Activated CD4-positive, alpha-beta T cell treated with anti-CD3 and anti-CD28 coated beads, Interleukin-2, Interleukin-6, amounts not matched to agents 100 ng/mL and 50 ng/mL, durations not matched to agents 16 hours and 8 hours (primary cell): ENCODE measurements around the gene ANKRD13C.
"Not testable (repeated sequence)": the region's sequence is repeated elsewhere in the genome, so short reads cannot be mapped to it uniquely, and the experiment has no call there.

ENCODE experiments used
- DNase-seq: peaks from one replicate; pipeline ENCODE4 v3.0.0-alpha.2; 2020

Gene ANKRD13C, protein sequence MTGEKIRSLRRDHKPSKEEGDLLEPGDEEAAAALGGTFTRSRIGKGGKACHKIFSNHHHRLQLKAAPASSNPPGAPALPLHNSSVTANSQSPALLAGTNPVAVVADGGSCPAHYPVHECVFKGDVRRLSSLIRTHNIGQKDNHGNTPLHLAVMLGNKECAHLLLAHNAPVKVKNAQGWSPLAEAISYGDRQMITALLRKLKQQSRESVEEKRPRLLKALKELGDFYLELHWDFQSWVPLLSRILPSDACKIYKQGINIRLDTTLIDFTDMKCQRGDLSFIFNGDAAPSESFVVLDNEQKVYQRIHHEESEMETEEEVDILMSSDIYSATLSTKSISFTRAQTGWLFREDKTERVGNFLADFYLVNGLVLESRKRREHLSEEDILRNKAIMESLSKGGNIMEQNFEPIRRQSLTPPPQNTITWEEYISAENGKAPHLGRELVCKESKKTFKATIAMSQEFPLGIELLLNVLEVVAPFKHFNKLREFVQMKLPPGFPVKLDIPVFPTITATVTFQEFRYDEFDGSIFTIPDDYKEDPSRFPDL

DNA sequence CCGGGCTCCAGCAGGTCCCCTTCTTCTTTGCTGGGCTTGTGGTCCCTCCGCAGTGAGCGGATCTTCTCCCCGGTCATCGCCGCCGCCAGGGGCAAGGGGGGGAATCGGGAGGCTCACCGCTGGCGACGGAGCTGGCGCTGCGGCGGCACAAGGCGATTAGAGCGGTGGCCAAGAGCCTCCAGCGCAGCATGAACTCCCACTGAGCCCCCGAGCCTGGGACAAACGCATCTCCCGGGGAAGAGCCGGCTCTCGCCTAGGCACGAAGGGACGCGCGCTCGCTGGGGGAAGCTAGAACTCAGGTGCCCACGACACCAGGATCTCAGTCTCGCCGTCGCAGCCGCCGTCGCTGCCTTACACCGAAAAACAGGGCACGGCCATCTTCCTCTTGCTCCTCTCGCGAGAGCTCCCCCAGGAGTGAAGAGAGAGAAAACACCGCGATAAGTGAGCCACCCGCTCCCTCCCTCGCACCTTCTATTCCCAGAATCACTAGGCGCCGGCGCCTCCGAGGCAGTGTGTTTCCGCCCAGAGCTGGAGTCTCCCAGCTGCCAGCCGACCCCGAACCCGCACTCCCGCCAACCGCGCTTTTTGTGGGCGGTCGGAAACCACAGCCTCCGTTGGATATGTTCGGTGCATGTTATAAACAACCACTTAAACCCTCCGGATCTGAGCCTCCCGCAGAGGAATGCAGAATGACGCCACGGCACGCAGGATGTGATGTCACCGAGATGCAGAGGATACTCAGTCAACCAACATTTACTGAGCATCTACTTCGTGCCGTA is at the start of gene ANKRD13C:
TSS of gene ANKRD13C (minus strand) at position 391 of the 779 bp plus-strand sequence. CDS start at position 77, 314 bp downstream.
- DNase-seq = peak; percentile 96

DNA sequence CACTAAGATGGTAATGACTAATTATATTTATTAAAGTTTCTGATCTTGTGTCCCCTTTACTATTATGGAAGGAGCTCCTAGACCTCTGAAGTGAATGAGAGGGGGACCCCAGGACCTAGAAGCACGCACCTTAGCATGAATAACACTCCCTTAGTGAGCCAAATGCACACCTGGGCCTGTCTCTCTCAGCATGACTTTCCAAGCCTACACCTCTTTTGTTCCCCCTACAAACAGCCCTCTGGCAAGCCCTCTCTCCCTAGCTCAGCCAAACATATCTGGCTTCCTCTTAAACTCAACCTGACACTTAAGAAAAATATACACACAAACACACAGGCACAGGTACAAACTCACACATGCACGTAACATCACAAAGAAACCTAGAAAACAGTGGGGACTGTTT is 49.2 kb upstream of the ANKRD13C start:
- DNase-seq = no peak

DNA sequence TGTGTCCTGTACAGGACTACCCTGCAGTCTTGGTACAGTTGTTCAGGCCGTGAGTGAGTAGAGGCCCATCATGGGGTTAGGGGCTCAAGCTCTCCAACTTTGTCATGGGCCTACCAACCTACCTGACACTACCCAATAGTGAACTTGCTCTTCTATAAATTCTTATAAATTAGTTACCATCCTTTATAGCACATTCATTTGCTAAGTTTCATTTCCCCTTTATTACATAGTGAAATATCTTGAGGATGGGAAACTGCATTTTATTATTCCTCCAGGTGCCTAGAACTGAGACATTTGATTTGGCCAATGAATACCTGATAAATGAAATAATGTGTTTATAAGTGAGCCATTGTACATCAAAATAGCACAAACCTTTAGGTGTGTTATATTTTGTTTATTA is 47.5 kb upstream of the ANKRD13C start:
- no peak for DNase-seq

DNA sequence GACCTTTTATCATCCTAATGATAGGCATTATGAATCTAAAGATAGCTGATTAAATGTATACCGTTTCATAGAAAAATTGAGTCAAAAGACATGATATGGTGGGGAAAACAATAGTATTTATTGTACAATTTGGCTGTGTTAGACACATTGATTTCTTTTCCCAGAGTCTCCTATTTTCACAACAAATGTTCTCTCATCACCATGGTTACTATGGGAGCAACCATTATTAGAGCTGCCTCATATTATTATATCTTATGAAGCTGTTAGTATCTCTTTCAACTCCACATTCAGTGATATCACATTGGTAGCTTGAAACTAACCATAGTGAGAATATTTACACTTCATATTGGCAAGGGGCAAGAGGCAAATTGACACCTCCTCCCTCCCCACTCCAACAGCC is 45.8 kb upstream of the ANKRD13C start:
- no peak for DNase-seq

DNA sequence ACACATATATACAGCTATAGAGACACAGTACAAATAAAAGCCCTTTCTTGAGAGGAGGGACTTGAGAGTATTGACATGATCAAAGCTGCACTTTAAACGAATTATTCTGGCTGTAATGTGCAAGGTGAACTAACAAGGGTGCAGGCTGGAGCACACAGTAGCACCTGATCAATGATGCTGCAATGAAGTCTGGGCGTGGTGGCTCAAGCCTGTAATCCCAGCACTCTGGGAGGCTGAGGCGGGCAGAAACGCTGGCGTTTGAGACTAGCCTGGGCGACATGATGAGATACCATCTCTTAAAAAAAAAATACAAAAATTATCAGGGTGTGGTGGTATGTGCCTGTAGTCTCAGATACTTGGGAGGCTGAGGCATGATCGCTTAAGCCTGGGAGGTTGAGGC is 42.5 kb upstream of the ANKRD13C start:
- DNase-seq = no peak

DNA sequence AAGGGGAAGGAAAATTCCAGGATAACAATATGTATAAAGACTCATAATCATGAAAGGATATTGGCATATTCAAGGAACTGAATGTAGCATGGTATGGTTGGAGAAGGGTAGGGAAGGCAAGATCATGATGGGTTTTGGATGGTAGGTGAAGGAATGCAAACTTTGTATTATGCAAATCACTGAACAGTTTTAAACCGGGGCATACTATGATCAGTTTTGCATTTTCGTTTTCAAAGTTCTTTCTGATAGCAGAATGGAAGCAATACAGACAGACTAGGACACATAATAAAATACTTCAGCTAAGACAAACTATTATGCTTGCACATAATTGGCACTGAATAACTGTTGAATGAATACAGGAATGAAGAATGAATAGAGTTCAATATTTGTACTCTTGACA is 42.1 kb upstream of the ANKRD13C start:
- DNase-seq = no peak

DNA sequence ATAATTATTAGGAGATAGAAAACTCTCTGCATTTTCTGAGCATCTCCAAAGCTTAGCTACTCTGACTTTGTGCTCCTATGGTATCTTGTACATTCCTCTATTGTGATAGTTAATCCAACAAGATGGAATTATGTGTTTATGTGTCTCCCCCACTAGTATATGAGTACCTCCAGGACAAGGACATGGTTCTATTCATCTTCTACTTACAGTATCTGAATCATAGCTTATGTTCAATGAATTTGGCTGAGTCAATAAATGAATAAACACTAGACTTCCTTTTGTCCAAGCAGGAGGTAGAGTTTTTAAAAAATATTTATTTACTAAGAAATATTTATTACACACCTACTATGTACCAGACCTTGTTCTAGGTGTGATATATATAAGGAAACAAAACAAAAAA is 38.1 kb upstream of the ANKRD13C start:
- DNase-seq = no peak

DNA sequence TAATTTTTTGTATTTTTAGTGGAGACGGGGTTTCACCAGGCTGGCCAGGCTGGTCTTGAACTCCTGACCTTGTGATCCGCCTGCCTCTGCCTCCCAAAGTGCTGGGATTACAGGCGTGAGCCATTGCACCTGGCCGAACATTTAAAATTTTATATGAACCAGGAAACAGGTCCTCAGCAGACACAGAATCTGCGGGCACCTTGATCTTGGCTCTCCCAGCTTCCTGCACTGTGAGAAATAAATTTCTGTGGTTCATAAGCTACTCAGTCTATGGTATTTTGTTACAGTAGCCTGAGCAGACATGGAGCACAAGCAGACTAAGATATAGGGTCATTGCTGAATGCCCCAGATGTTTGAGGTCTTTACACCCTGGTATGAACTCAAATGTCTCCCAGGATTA is 33.0 kb upstream of the ANKRD13C start:
- DNase-seq = no peak

DNA sequence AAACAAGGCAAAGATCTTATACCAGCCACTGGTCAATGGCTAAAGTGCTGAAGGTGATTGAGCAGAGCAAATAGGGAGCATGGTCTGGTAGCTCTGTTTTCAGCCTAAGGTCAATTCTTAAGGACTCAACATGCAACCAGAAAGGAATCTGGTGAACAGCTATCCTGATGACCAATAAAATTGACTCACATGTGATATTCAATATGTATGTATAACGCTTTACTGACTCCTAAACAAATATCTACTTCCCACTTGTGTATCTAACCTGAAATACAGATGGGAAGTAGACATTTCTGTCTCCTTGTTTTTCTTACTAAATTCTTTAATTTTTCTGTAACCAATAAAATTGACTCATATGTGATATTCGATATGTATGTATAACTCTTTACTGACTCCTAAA is 31.6 kb upstream of the ANKRD13C start:
- DNase-seq = no peak

DNA sequence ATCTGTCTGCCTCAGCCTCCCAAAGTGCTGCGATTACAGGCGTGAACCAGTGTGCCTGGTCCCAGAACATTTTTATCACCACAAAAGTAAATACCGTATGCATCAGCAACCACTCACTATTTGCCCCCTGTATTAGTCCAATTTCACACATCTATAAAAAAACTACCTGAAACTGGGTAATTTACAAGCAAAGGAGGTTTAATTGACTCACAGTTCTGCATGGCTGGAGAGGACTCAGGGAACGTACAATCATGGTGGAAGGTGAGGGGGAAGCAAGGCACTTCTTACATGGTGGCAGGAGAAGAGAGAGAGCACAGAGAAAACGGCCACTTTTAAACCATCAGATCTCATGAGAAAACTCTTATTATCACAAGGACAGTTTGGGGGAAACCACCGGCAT is 31.0 kb upstream of the ANKRD13C start:
- no peak for DNase-seq

DNA sequence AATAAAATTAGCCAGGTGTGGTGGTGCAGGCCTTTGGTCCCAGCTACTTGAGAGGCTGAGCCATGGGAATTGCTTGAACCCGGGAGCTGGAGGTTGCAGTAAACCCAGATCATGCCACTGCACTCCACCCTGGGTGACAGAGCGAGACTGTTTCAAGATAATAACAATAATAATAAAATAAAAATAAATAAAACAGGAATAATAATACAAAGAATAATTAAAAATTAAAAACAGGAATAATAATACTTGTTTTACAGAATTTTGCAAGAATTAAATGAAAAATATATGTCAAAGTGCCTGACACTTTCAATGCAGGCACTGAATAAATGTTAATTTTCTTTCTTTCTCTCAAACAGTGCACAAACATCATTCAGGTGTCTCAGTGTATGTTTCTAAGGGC is 30.0 kb upstream of the ANKRD13C start:
- no peak for DNase-seq

DNA sequence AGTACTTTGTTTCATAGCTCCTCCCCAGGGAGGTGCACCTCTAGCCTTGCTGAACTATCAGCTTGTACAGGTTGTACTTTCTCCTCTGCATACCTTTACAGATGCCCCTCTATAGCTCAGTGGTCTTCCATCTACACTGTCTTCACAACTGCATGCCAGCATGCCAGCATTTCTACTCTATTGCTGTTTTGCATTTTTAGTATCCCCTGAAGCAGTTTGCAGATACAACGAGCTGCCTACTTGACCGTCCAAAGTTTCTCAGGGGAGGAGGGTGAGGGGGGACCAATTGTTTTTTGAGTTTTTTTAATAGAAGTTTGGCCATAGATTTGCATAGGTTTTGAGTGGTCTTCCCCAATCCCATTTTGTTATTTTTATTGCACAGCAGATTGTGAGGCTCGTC is 29.0 kb upstream of the ANKRD13C start:
- DNase-seq = no peak

DNA sequence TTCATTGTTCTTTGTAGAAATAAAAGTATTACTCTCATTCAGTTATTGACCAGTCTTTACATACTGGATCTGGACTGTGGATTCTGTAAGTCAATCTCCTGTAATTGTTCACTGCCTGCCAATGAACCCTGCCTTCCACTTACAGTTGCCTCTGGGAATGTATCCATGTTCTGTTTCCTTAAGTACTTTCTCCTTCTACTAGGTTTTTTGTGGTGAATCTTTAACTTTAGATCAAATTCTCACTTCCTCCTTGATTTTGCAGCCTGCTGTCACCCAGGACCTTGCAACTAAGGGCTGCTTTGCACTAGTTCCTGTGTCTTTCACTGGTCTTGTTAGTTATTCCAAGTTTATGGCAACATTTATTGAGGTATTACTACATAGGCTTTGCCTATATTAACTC is 28.2 kb upstream of the ANKRD13C start:
- no peak for DNase-seq

DNA sequence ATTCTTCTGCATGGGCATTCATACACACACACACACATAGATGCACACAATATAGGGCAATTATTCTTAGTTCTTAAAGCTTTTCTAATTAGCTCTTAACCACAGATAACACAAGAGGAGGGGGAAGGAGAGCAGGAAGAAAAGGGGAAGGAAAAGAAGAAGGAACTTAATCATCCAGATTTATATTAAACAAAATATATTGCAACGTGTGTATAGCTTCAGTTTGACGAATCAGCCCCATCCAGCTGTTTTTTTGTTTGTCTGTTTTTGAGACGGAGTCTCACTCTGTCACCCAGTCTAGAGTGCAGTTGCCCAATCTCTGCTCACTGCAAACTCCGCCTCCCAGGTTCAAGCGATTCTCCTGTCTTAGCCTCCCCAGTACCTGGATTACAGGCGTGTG is 21.7 kb upstream of the ANKRD13C start:
- DNase-seq = no peak

DNA sequence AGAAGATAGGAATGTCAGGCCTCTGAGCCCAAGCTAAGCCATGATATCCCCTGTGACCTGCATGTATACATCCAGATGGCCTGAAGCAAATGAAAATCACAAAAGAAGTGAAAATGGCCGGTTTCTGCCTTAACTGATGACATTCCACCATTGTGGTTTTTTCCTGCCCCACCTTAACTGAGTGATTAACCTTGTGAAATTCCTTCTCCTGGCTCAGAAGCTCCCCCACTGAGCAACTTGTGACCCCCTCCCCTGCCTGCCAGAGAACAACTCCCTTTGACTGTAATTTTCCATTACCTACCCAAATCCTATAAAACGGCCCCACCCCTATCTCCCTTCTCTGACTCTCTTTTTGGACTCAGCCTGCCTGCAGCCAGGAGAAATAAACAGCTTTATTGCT is 19.1 kb upstream of the ANKRD13C start:
- DNase-seq = not testable (repeated sequence)

DNA sequence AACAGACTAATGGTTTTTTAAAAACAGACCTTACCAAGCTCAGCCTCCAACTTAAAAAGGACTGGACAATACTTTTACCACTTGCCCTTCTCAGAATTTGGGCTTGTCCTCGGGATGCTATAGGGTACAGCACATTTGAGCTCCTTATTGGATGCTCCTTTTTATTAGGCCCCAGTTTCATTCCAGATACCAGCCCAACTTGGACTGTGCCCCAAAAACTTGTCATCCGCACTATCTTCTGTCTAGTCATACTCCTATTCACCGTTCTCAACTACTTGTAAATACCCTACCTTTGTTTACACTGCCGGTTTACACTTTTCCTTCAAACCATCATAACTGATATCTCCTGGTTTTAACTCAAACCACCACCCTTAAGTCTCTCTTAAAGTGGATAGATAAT is 17.9 kb upstream of the ANKRD13C start:
- DNase-seq = no peak

DNA sequence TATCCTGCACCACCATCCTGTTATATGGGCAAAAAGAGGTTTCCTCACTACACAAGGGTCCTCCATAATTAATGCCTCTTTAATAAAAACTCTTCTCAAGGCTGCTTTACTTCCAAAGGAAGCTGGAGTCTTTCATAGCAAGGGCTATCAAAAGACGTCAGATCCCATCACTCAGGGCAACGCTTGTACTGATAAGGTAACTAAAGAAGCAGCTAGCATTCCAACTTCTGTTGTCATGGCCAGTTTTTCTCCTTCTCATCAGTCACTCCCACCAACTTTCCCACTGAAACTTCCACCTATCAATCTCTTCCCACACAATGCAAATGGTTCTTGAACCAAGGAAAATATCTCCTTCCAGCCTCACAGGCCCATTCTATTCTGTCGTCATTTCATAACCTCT is 17.1 kb upstream of the ANKRD13C start:
- not testable (repeated sequence) for DNase-seq

DNA sequence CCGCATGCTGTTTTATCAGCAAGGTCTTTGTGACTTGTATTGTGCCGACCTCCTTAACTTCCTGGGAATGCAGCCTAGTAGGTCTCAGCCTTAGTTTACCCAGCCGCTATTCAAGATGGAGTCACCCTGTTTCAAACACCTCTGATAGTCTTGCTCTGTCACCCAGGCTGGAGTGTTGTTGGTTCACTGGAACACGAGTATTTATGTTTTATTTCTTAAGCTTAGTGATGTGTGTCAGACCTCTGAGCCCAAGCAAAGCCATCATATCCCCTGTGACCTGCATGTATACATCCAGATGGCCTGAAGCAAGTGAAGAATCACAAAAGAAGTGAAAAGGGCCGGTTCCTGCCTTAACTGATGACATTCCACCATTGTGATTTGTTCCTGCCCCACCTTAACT is 12.9 kb upstream of the ANKRD13C start:
- DNase-seq = not testable (repeated sequence)

DNA sequence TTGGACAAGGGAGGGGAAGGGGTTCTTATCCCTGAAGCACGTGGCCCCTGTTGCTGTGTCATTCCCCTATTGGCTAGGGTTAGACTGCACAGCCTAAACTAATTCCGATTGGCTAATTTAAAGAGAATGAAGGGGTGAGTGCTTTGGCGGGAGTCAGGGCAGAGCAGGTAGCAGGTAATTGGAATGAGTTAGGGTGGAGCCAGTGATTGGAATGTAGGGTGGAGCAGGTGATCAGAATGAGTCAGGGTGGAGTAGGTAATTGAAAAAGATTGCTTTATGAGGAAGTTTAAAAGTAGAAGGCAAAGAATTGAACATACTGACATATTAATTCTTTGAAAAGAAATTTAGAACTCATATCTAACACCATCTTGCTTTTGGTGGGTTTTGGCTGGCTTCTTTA is 12.5 kb upstream of the ANKRD13C start:
- not testable (repeated sequence) for DNase-seq

DNA sequence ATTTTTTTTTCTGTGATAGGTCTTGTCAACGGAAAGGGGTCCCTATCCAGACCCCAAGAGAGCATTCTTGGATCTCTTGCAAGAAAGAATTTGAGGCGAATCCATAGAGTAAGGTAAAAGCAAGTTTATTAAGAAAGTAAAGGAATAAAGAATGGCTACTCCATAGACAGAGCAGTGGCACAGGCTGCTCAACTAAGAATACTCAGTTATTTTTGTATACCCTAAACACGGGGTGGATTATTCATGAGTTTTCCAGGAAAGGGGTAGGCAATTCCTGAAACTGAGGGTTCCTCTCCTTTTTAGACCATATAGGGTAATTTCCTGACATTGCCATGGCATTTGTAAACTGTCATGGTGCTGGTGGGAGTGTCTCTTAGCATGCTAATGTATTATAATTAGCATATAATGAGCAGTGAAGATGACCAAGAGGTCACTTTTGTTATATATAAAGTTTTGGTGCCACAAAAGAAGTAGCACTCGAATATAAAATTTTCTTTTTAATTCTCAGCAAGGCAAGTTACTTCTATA is 12.0 kb upstream of the ANKRD13C start:
- not testable (repeated sequence) for DNase-seq

DNA sequence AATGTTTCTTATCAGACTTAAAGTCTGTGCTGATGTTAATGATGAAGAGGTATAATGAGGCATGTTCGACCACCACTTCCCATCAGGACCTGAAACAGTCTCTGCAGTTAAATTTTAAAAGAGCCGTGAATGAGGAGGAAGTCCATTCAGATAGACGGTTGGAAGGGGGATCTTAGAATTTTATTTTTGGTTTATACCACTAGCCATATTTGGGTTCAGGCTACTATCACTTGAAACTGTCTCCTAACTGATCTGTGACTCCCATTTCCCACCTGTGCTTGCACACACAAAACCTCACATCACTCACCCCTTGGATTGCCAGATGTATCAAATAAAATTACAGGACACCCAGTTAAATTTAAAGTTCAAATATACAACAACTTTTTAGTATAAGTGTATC is 9.9 kb upstream of the ANKRD13C start:
- no peak for DNase-seq

DNA sequence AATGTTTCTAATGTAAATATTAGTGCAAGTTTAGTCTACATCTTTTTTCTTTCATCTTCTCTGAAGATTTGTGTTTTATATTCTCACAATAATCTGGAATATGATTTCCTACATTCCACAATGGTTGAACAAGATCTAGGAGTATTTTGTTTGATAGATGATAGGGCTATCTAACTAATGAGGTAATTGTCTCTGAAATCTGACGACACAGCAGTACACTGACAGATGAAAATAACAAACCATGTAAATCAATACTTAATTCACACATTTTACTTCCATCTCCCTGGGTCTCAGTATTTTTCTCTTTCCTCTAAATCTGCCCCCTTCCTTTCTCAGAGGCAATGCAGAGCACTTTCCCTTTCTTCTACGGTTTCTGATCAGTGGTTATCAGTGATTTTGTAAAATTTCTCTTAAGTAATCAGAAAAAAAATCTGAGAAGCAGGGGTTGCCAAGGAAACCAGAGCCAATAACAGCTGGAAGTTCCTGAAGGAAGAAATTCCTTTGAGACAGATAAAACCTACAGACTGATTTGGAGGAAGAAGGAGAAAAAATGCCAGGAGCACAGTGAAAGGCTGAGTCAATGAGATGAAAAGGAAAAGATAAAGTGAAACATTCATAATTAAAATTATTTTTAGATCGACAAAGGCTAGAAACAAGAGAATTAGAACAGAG is 7.3 kb upstream of the ANKRD13C start:
- DNase-seq = no peak

DNA sequence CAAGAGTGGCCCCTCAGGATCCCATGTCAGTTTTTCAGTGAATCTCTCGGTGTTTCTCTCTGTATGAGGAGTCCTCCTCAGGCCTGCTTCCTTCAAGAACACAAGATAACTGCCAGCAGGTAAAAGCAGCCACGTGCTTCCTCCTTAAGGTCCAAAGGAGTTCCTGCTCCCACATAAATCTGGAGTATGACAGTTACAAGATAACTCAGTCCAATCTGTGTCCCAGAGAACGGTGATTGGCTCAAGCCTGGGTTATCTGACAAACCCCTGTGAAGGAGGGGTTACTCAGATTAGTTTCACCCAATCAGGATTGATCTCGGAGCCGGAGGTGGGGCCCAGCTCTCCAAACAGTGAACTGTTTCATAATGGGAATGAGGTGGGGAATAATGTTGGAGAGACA is 5.8 kb upstream of the ANKRD13C start:
- DNase-seq = no peak
